HG03060 (cell line): ENCODE data around the gene MYOC.
"Not testable (repeated sequence)": the region's sequence is repeated elsewhere in the genome, so short reads cannot be mapped to it uniquely, and the experiment has no call there.

Experiments used
- ATAC-seq: cut with Tn5 transposase; IDR thresholded peaks from one replicate; pipeline ENCODE4 v1.9.1; 2021; ENCODE audit warnings: low read depth, moderate number of reproducible peaks; ENCODE audit not compliant: unreplicated experiment

Gene MYOC

GRCh38 chr1:171654201-171654941 is 1.9 kb upstream of the MYOC start:
- no peak for ATAC-seq

GRCh38 chr1:171653796-171654195 is 1.3 kb upstream of the MYOC start:
- ATAC-seq: no peak

- ATAC-seq: no peak
These were observed 6.3 kb downstream of the MYOC start for GRCh38 chr1:171646249-171646560.

GRCh38 chr1:171645553-171646248 is 6.8 kb downstream of the MYOC start:
- no peak for ATAC-seq

GRCh38 chr1:171644805-171645483 is 7.5 kb downstream of the MYOC start:
- ATAC-seq: peak; percentile 42

GRCh38 chr1:171643156-171643555 is 9.3 kb downstream of the MYOC start:
- ATAC-seq: no peak

GRCh38 chr1:171642197-171642596 is 10.3 kb downstream of the MYOC start:
- no peak for ATAC-seq

GRCh38 chr1:171641076-171641864 is 11.2 kb downstream of the MYOC start:
- no peak for ATAC-seq

GRCh38 chr1:171640225-171640624 is 12.3 kb downstream of the MYOC start:
- ATAC-seq: no peak

- ATAC-seq: no peak
These were observed 14.4 kb downstream of the MYOC start for GRCh38 chr1:171637928-171638576.

- ATAC-seq: no peak
These were observed 16.3 kb downstream of the MYOC start for GRCh38 chr1:171636141-171636540.

- ATAC-seq: no peak
These were observed 16.8 kb downstream of the MYOC start for GRCh38 chr1:171635661-171636060.

- ATAC-seq: no peak
These were observed 24.3 kb downstream of the MYOC start for GRCh38 chr1:171628225-171628624.

GRCh38 chr1:171627020-171627419 is 25.5 kb downstream of the MYOC start:
- no peak for ATAC-seq

- no peak for ATAC-seq
These were observed 27.3 kb downstream of the MYOC start for GRCh38 chr1:171625225-171625624.

- no peak for ATAC-seq
These were observed 28.7 kb downstream of the MYOC start for GRCh38 chr1:171623651-171624331.

- ATAC-seq: no peak
These were observed 30.4 kb downstream of the MYOC start, which contains the start of gene MYOCOS for GRCh38 chr1:171622152-171622462. TSS of gene MYOCOS (plus strand) at chr1:171622243. CDS start at chr1:171623884, 1,641 bp downstream.

- no peak for ATAC-seq
These were observed 35.9 kb downstream of the MYOC start for GRCh38 chr1:171616586-171616985.

GRCh38 chr1:171615122-171615906 is 37.2 kb downstream of the MYOC start:
- not testable (repeated sequence) for ATAC-seq
